Stimulated activated CD4-positive, alpha-beta T cell treated with anti-CD3 and anti-CD28 coated beads, Interleukin-15, amount 100 ng/mL, for 48 hours (primary cell): ENCODE data around the gene GRM5.

ENCODE experiments used
- DNase-seq, 2 donors: peaks; one replicate each; pipeline ENCODE4 v3.0.0-alpha.2; 2020; ENCODE audit warnings: low read depth in 2 of 2

GRM5 gene

DNA sequence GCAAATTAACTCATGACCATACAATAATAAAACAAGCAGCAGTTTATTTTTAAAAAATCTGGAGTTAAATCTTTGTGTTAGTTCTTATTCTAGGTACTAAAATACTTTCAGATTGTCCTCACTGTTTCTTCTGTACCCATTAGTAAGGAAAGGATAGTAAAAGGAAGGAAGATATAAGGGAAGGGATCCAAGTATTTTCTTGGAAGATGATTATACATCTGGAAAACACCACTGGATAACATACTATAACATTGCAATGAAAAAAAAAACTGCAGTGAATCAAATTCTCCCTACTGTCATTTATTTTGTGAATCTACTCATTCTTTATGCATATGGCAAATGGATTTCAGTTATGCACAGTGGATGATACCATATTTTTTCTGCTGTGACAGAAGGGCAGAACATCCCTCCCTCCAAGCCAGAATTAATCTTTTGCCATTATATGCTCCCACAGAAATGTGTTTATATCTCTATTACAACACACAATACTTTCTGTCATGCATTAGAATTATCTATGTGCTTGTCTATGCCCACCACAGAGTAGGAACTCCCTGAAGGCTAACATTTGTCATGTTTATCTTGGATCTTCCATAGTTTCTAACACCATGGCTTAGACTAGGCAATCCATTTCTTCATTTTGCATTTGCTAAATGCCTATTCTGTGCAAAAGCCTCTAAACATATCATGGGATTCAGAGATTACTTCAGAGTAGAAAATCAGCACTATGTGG lies 446.0 kb downstream of the GRM5 start:
- DNase-seq, result no peak

DNA sequence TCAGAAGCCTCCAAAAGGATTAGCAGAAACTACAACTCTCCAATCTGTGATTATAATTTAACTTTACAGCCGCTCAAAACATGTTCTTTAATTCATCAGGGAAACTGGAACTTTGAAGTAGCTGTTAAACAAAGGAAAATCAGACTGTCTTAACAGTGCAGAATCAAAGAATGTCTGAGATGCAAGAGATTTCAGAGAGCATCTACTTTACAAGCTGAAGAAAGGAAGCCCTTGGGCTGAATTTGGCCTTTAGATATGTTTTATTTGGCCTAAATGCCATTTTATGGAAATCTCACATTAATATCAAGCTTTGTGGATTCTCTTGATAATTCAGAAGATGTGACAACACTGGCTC lies 446.7 kb downstream of the GRM5 start:
- DNase-seq, result no peak

DNA sequence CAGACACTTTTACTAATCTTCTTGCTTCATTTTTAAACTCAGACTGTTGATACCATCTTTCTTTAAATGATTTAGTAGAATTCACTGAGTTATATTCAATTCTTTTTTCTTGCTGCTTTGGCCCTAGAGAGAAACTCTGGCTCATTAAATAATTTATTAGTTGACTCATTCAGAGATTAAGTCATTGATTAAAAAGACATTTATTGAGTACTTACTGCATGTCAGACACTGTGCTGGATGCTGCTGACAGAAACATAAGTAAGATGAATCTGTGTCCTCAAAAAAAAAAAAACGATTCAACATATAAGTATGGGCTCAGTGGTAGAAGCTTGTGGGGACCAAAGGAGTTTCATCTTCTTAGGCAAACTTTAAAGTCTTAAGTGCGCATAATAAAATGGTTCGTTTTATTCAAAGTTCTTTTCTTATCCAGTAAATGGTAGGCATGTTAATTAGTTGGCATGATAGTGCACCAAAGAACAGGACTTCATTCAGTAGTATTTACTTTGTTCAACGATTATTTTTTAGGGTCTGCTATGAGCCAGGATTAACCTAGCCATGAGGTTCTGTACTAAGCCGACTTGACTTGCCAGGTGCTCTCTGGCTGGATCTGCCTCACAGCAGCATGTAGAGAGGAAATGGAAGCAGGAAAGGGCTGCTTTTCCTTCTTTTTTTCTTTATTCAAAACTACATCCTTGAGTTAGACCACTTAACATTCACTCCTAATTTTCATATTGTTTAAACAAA lies 447.3 kb downstream of the GRM5 start:
- no peak for DNase-seq

DNA sequence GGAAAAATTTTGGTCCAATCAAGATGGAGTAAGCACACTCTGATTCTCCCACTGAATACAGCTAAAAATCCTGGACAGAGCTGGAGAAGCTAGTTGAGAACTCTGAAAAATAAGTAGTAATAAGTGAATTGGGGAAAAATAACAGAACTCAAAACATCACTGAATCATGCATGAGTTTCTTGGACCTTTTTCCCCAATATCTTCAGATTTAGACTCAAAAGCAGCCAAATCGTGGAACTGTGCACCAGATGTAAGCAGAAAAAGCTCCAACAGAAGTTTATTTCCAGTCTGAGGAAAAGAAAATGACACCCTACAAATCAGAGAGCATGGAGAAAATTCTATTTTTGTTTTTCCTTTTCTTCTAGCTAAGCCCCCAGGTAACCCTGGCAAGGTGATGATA lies 448.6 kb downstream of the GRM5 start:
- DNase-seq, result no peak

DNA sequence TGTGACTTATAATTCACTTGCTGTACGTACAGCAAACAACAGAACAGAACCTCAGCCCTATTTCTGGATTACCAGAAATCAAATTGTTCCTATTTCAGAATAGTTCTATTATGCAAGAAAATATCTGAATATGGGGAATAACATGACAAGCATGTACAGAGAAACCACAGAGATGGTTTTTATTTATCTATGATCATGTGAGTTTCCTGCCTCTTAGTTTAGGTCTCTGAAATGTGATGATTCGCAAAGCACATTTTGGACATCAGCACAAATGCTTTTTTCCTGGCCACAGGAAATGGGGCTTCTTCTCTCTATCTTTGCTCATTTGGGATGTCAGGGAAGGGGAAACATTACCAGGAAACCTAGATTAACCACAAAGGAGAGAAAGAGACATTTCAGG lies 461.5 kb downstream of the GRM5 start:
- DNase-seq, result no peak

DNA sequence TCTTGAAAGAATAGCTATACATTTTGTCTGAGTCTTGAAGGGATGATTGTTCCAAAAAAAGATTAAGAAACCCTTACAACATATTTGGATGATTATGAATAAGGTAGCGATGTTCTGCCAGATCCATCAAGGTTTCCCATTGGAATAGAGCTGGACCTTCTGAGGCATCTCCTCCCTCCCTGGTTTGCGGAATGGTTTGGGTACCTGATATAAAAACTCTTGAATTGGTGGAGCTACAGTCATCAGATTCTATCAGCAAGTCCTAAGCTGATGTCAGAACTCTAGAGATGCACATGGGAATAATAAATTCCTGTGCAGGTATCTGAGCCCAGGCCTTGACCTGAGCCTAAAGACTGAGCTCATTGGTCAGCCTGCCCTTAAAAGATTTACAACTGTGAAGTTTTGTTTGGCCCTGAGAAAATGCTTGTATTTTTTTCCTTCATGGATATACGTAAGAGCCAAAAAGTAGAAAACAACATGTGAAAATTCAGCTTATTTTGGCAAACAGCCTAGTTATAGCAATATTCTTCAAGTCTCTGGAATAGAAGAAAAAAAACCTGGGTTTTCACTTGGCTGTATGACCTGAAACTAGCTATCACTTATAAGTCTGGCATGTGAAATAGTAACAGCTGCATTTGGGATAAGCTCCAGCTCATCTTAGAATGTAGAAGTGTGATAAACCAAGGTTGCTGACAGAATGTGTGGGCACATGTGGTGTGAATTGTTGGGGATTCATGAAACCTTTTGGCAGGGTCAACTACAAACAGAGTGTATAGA lies 462.5 kb downstream of the GRM5 start:
- no peak for DNase-seq

DNA sequence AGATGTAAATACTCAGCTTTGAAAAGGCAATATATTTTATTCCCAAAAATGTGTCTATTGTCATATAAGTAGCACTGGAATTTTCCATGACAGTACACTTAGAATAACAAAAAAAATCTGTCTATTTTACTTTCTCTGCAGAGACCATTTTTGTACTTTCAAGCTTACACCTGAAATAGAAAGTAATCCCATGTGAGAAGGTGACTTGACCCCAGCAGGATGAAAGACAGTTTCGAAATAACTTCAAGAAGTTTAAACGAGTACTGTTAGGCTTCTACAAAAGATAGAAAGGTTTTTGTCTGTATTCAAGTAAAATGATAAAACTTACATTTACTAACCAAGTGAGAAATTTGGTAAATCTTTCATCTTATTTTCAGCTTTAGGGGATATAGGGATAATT lies 468.4 kb downstream of the GRM5 start:
- DNase-seq, result no peak

DNA sequence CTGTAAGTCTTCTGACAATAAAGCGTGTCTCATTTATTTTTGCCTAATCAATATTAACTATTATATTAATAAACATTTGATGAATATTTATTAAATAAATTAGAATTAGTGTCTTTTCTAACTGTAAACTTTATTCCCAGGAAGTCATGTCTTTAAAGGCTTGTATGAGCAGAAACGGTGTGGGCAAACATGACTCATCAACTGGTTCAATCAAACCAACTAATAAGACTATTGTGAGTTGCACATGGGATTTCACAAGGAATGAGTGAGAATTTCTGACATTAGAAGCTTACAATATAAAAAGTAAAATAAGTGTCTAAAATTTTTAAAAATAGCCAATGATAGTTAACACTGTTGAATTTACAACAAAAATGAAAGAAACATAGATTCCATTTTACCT lies 469.0 kb downstream of the GRM5 start:
- no peak for DNase-seq

DNA sequence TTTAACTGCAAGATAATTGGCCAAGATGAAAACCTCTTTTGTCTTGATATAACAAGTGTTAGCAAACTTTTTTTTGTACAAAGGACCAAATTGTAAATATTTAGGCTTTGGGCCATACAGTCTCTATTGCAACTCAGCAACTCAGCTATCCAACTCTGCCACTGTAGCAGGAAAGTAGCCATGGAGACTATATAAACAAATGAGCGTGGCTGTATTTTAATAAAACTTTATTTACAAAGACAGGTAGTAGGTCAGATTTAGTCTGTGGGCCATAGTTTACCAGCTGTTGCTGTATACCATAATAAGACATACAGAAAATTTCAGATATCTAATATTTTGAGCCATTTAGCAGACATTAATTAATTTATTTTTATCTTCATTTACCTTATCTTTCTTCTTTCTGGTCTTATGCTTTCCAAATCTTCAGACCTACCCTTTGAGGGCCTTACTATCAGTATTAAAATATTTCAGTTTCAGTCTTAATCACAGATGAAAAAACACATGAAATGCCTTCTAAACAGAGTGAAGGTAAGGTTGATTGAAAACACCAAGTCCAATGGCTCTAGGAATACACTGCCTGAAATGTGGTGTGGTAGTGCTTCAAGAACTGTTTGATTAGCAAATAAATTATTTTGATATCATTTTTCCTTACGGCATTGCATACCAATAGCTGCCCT lies 471.4 kb downstream of the GRM5 start:
- no peak for DNase-seq

DNA sequence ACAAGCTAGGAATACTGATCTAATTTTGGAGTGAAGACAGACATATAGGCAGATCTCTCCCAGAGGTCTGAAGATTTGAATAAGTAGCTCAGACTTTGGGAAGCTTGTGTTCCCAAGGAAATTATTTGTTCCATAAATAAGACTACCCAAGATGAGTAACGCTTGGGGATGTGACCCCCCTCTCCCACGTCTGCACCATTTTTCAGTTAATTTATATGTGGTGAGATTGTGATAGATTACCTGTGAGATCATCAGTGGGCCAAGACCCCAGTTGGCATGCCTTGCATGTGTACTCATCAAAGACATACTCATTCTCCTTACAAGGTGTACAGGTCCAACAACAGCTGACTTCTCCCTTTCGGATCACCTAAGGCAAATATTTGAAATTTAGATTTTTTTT lies 475.4 kb downstream of the GRM5 start:
- no peak for DNase-seq

DNA sequence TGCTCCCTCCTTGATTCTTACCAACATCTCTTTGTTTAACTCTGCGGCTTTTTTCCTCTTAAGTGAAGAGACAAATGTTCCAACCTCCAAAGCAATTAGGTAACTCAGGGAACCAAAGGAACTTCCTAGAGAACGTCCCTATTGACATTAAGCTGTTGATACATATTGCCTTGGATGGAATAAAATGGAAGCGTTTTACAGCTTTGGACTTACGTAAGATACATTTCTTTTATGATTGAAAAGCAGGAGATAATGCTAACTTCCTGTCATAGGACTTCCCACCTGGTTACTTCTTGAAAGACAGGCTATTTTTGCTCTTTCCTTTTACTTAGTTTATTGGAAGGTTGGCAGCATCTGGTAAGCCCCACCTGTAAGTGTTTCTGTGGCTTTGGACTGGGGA lies 482.5 kb downstream of the GRM5 start:
- no peak for DNase-seq

DNA sequence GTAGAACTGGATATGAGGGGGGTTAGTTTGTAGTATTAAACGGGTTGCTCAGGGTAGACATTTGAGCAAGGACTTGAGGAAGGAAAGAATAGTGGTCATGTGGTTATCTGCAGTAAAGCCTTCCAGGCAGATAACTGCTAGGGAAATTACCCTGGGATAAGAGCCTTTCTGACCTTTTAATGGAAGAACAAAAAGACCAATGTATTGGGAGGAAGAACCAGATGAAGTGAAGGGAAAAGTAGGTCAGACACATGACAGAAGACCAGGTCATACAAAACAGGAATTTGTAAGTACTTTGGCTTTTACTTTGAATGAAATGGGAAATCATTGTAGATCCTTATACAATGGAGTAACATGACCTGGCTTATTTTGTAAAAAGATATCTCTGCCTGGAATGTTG lies 486.3 kb downstream of the GRM5 start:
- DNase-seq, result no peak

DNA sequence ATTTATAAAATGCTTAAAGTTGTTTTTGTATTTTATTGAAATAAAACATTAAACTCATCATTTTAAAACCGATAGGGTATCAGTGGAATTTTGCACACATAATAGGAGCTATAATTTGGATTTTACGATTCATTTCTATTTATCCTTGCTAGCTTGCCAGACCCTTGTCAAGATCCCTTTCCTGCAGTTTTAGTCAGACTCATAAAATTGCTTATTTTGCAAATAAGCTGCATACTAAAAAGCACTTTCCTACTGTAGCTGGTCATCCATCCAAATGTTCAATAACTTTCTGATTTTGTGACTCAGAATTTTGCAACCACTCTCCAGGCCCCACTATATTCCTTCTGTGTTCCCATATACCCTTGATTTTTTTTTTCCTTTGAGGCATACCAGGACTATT lies 489.0 kb downstream of the GRM5 start:
- DNase-seq, result no peak

DNA sequence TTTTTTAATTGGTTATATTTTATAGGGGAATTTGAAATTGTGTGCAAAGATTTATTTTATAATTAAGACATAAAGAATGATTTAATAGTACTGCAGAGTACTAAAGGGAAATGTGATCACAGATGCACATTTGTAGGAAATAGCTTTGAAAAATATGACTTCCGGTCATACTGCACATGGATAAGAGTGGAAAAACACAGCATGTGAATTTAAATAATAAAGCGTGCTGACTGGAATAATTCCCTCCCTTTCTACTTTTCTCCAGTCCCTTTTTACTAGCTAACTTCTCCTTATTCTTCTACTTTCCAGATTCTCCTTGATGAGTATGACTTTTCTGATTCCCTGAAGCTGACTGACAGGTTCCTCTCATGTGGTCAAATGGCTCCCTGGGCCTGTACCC lies 489.9 kb downstream of the GRM5 start:
- DNase-seq, result no peak

DNA sequence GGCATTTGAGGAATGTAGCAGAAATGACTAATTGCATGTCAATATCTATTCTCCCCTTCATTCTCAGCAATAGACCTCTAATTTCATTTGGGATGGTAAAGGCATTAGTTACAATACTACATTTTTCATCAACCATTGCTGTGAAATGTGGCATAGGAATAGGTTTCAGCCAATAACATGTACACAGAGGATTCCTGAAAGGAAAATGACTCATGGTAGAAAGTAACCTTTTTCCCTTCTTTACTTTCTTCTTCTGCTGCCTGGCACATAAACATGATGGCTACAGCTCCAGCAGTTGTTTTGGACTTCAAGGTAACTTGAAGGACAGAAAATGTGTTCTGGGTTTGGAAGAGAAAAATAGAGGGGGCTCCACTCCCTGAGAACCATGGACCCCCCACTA lies 496.4 kb downstream of the GRM5 start:
- no peak for DNase-seq

DNA sequence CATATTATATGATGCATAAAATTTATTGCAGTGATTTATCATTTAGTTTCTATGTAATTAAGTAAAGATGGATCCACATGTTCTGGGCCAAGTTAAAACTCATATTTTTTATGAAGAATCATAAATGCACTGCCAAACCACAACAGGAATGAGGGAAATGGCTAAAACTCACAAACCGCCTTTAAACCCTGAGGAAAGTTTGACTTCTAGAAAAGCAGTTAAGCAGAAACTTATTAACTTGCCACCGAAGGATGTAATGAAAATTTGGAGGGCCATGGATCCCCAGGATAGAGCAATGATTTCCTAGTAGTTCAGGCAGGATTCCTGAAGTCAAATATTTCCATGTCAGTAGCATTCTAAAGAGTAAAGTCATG lies 510.0 kb downstream of the GRM5 start:
- no peak for DNase-seq

DNA sequence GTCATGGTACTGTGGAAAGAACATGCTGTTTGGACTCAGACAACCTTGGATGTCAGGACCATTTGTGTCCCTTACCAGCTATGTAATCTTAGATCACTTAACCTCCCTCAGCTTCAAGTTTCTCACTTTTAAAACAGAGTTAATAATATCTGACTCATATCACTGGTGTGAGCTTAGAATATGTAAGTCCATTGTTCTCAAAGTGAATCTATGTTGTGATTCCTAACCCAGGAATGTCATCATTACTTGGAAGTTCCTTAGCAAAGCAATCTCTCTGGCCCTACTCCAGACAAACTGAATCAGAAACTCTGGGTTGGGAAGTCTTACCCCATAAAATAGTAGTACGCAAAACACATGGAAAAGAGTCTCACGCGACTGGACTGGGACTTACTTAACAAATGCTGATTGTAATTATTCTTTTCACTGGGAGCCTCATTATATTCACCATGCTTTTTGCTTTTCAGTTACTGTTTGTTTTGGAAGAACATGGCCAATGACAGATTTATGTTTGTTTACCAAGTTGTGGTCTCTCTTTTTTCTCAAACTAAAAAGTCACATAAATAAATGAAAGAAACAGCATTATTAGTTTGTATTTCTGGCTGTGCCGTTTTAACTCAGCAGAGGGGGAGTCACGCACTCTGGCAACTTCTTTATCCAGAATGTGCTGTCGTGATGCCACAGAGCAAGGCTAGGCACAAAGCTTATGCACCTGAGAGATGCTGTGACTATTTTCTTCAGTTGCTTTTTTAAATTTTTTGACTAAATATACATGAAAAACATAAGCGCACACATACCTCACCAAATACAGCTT lies 510.6 kb downstream of the GRM5 start:
- no peak for DNase-seq

DNA sequence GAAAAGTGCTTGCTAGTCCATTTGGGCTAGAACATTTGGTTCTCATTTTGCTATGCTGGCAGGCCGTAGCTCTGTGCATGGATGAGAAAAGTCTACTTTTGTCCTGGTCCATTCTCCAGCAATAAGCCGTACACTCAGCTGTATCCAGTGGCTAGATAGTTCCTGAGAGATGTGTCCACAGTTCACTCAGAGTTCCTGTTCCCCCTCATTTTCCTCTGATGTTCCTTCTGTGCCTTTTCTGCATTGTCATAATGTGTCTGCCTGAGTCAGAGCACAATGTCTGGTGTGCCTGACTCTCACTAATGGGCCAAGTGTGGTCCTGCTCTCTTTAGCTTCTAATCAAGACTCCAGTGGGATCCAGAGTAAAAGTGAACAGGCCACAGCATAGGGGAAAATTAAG lies 512.6 kb downstream of the GRM5 start:
- DNase-seq, result no peak

DNA sequence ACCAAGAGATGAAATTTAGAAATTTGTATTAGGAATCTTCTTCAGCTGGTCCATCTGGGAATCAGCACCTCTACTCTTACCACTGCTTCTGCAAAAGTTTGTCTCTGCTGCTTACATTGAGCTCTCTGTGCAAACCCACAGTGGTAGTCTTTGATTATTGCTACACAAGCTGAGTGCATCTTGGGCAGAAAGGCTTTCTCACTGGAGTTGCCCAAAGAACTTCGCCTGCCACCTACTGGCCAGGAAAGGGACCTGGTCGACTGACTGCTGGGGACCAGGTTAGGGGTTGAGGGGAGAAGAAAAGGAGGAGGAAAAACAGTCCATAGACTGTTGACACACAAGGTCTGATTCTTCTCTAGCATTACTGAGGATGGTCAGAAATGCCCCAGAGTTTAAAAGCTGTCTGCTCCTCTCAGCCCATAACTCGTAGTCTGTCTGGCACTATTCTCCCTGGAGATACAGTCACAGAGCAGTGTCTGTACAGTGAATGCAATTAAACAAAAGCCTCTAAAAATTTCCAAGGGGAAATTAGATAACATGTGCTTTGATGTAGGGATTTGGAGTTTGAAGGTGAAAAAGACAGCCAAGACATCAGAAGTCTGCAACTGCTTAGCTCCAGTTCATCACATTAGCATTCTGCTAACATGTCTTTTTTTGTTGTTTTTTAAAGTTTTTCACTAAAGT lies 513.3 kb downstream of the GRM5 start:
- DNase-seq, result peak; percentile 32 to 45

DNA sequence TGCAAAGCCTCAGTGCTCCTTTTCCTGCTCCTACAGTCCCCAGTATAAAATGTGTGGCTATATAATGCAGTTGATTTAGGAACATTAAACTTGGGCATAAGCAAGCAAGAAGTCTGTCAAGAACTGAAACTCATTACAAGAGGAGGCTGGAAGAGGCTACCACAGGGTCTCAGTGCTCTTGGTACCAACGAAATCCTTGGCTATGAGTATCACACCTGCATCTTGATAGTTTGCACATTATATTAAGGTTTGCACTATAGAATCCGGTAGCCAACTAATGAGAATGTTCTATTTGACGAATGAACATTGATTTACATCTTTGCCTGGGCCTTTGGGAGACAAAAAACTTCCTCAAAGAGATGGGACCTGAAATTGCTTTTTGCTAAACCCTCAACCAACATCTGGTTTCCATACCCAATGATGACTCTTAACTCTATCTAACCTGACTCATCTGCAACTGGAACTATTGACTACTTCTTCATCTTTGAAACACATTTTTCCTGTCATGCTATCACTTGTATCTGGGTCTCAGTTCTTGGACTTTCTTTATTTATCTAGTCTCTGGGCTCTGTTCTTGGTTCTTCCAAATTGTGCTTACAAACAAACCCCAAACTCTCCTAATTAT lies 521.0 kb downstream of the GRM5 start:
- DNase-seq, result no peak
